Measurements from ENCODE around the gene GRIK3. TPM values are rescaled to one million over a fixed set of nuclear protein-coding genes. Genes with fewer than 3 reads are reported as not detected.

The GRIK3 gene
- total RNA-seq, 1 experiment from 2014 or later, result 5.5 TPM

DNA sequence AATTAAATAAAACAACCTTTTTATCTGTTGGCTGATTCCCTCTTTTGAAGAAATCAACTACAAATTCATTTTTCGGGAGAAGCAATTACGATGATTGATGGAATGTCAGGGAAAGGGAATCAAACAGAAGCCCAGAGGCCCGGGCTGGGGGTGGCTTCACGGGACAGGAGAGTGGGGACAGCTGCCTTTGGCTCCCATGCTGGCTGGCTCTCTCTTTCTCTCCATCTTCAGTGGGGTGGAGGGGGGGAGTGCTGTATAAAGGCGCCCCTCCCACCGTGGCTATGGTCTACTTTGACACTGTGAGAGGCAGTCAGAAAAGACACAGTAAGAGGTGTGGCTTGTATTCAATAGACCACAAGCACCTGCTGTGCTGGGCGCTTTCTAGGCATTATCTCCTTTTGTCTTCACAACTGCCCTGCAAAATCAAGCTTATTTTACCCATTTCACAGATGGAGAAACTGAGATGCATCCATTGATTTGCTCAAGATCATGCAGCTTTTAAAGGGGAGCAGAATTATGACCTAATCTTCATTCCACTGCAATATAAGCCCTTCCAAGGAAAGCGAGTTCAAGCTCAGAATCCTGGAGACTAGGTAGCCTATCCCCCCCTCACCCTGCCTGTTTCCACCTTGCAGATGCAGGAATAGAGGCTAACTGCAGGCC is 92.9 kb downstream of the GRIK3 start (continued):
- TF ChIP-seq, protein P1, sequence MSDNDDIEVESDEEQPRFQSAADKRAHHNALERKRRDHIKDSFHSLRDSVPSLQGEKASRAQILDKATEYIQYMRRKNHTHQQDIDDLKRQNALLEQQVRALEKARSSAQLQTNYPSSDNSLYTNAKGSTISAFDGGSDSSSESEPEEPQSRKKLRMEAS (CRISPR knock-in tag; IDR thresholded peaks at IDR 0.05), result no peak

DNA sequence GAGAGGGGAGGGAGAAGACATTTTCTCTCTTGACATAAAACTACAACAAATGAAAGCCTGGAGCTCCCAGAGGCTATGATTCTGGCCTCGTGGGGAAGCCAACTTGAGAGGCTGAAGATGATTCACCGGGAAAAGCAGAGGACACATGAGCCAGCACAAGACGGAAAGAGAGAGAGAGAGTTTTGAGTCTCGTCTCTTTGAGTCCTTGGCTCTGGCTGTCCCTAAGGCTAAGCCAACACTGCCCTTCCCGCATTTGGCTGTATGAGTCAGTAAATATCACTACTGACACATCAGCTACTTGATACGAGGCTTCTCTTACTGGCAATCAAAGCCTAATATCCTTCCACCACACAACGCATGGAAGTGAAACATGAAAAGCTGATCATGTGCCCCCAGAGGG is 95.5 kb downstream of the GRIK3 start:
- DNase-seq (ENCODE audit: low spot score) (no peak), ATAC-seq (no peak)
- H3K4me1 Mint-ChIP-seq, result peaks cover 11% of the 10 kb centered on the region
- TF ChIP-seq MXD4 (CRISPR knock-in tag; IDR thresholded peaks at IDR 0.05; ENCODE audit: borderline replicate concordance) (no peak), NR2C2 (CRISPR knock-in tag; IDR thresholded peaks at IDR 0.05) (no peak), ZNF232 (CRISPR knock-in tag; IDR thresholded peaks at IDR 0.05) (no peak), RELA (CRISPR knock-in tag; IDR thresholded peaks at IDR 0.05; ENCODE audit: borderline replicate concordance) (no peak), GTF2I (CRISPR knock-in tag; conservative IDR thresholded peaks at IDR 0.05) (no peak), TP53 (CRISPR knock-in tag; IDR thresholded peaks at IDR 0.05) (no peak)
- TF ChIP-seq, protein P2, sequence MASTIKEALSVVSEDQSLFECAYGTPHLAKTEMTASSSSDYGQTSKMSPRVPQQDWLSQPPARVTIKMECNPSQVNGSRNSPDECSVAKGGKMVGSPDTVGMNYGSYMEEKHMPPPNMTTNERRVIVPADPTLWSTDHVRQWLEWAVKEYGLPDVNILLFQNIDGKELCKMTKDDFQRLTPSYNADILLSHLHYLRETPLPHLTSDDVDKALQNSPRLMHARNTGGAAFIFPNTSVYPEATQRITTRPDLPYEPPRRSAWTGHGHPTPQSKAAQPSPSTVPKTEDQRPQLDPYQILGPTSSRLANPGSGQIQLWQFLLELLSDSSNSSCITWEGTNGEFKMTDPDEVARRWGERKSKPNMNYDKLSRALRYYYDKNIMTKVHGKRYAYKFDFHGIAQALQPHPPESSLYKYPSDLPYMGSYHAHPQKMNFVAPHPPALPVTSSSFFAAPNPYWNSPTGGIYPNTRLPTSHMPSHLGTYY (CRISPR knock-in tag; IDR thresholded peaks at IDR 0.05), result no peak
- TF ChIP-seq, protein P3, sequence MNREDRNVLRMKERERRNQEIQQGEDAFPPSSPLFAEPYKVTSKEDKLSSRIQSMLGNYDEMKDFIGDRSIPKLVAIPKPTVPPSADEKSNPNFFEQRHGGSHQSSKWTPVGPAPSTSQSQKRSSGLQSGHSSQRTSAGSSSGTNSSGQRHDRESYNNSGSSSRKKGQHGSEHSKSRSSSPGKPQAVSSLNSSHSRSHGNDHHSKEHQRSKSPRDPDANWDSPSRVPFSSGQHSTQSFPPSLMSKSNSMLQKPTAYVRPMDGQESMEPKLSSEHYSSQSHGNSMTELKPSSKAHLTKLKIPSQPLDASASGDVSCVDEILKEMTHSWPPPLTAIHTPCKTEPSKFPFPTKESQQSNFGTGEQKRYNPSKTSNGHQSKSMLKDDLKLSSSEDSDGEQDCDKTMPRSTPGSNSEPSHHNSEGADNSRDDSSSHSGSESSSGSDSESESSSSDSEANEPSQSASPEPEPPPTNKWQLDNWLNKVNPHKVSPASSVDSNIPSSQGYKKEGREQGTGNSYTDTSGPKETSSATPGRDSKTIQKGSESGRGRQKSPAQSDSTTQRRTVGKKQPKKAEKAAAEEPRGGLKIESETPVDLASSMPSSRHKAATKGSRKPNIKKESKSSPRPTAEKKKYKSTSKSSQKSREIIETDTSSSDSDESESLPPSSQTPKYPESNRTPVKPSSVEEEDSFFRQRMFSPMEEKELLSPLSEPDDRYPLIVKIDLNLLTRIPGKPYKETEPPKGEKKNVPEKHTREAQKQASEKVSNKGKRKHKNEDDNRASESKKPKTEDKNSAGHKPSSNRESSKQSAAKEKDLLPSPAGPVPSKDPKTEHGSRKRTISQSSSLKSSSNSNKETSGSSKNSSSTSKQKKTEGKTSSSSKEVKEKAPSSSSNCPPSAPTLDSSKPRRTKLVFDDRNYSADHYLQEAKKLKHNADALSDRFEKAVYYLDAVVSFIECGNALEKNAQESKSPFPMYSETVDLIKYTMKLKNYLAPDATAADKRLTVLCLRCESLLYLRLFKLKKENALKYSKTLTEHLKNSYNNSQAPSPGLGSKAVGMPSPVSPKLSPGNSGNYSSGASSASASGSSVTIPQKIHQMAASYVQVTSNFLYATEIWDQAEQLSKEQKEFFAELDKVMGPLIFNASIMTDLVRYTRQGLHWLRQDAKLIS (CRISPR knock-in tag; IDR thresholded peaks at IDR 0.05; ENCODE audit: borderline replicate concordance), result no peak
- TF ChIP-seq, protein P4, sequence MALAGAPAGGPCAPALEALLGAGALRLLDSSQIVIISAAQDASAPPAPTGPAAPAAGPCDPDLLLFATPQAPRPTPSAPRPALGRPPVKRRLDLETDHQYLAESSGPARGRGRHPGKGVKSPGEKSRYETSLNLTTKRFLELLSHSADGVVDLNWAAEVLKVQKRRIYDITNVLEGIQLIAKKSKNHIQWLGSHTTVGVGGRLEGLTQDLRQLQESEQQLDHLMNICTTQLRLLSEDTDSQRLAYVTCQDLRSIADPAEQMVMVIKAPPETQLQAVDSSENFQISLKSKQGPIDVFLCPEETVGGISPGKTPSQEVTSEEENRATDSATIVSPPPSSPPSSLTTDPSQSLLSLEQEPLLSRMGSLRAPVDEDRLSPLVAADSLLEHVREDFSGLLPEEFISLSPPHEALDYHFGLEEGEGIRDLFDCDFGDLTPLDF (CRISPR knock-in tag; IDR thresholded peaks at IDR 0.05), result no peak
- TF ChIP-seq, protein P5, sequence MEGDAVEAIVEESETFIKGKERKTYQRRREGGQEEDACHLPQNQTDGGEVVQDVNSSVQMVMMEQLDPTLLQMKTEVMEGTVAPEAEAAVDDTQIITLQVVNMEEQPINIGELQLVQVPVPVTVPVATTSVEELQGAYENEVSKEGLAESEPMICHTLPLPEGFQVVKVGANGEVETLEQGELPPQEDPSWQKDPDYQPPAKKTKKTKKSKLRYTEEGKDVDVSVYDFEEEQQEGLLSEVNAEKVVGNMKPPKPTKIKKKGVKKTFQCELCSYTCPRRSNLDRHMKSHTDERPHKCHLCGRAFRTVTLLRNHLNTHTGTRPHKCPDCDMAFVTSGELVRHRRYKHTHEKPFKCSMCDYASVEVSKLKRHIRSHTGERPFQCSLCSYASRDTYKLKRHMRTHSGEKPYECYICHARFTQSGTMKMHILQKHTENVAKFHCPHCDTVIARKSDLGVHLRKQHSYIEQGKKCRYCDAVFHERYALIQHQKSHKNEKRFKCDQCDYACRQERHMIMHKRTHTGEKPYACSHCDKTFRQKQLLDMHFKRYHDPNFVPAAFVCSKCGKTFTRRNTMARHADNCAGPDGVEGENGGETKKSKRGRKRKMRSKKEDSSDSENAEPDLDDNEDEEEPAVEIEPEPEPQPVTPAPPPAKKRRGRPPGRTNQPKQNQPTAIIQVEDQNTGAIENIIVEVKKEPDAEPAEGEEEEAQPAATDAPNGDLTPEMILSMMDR (IDR thresholded peaks at IDR 0.05), result no peak
- POLR2A ChIA-PET, result no interaction called here
- CTCF ChIA-PET, result no interaction called here
- H3K9me3 Mint-ChIP-seq, result no peaks in the 10 kb centered on the region
- H3K27me3 Mint-ChIP-seq (ENCODE audit: low read depth), result no peaks in the 10 kb centered on the region
- no peak overlapping the region for H3K27ac Mint-ChIP-seq
- H3K4me3 Mint-ChIP-seq, result no peak overlapping the region
- H3K36me3 Mint-ChIP-seq, result no peaks in the 10 kb centered on the region

DNA sequence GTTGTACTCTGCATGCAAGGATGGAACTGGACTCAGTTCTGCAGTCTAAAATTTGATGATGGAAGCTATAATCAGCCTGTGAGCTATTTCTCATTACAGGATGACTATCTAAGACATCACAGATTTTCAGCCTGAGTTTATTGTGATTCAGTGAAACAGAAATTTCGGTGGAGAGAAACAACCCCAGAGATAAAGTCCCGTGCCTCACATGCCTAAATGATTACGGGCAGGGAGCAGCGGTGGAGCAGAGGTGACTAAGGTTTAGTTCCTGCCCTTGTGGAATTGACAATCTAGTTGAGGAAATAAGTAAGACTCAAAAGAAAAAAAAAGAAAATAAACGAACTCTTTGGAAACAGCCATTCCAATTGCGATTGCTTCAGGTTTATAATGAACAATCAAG is 96.9 kb downstream of the GRIK3 start:
- H3K36me3 Mint-ChIP-seq, result no peaks in the 10 kb centered on the region
- no peaks in the 10 kb centered on the region for H3K9me3 Mint-ChIP-seq
- ChIA-PET CTCF (interaction anchor here (0.9 to 1.6 kb wide), 9 partner anchors 10 to 422 kb away, joined by 3 to 6 read pairs (median 3); no protein-coding TSS in a partner anchor), POLR2A (no interaction called here)
- H3K27ac Mint-ChIP-seq, result no peak overlapping the region
- no peak overlapping the region for H3K4me3 Mint-ChIP-seq
- DNase-seq (ENCODE audit: low spot score) (no peak), ATAC-seq (no peak)
- TF ChIP-seq NFATC4 (CRISPR knock-in tag; IDR thresholded peaks at IDR 0.05) (no peak), PRRX2 (CRISPR knock-in tag; IDR thresholded peaks at IDR 0.05) (no peak)
- H3K4me1 Mint-ChIP-seq, result peaks cover 10% of the 10 kb centered on the region
- H3K27me3 Mint-ChIP-seq (ENCODE audit: low read depth), result no peaks in the 10 kb centered on the region

All from WTC11 (cell line).